PC-9 (cell line): ENCODE measurements around the gene DST.

Experiments
- CTCF ChIP-seq: fragments of 200-600 bp; sonication (generic); conservative IDR thresholded peaks from 2 replicates; pipeline ENCODE4 v1.6.1; 2017; ENCODE audit warnings: mixed run types, antibody characterized with exemption, mild to moderate bottlenecking, moderate library complexity
- EZH2 ChIP-seq: fragments of 200-600 bp; sonication (generic); IDR thresholded peaks from 2 replicates; pipeline ENCODE4 v1.8.0; 2017; ENCODE audit warnings: antibody characterized with exemption, low read depth

- no peak for TF ChIP-seq CTCF
- TF ChIP-seq EZH2, result no peak
Measured at GRCh38 chr6:56685102-56685733, 42.5 kb upstream of the DST start.
